K562 (cell line): Measurements from ENCODE around the gene LMBR1. TPM values are rescaled to one million over a fixed set of nuclear protein-coding genes. Genes with fewer than 3 reads are reported as not detected.
A peak's percentile ranks its signal among the peaks of the same experiment; 100 is the strongest.

ENCODE experiments used
- FOXA3 ChIP-seq, 2 experiments: fragments of 450-650 bp in 1 of 2; sonication (generic) in 1 of 2; formaldehyde crosslinking; IDR thresholded peaks in 1 of 2; conservative IDR thresholded peaks in 1 of 2; 2 replicates each; pipeline versions ENCODE4 v1.4.0 to v1.8.0; 2020 to 2022; ENCODE audit warnings: mild to moderate bottlenecking in 2 of 2, missing genetic modification reagents in 1 of 2
- ILF3 ChIP-seq: fragments of 450-650 bp; IDR thresholded peaks from 2 replicates; pipeline ENCODE4 v1.6.1; 2018; ENCODE audit warnings: antibody characterized with exemption, mild to moderate bottlenecking, moderate library complexity, borderline replicate concordance
- MAFG ChIP-seq: fragments of 450-650 bp; conservative IDR thresholded peaks from 2 replicates; pipeline ENCODE4 v1.6.1; 2016; ENCODE audit warnings: missing genetic modification characterization, missing compliant biosample characterization
- PHTF2 ChIP-seq: fragments of 250-450 bp; sonication (Bioruptor Pico); IDR thresholded peaks from 2 replicates; pipeline ENCODE4 v1.5.0; 2021; ENCODE audit warnings: mild to moderate bottlenecking
- SPI1 ChIP-seq: IDR thresholded peaks from 2 replicates; pipeline ENCODE4 v1.6.1; 2011; ENCODE audit warnings: low read depth, low read length, control low read depth, borderline replicate concordance
- WHSC1 ChIP-seq: IDR thresholded peaks from one replicate; pipeline ENCODE4 v1.6.1; 2012; ENCODE audit warnings: low read length, control low read depth, inconsistent platforms
- ZBTB7A ChIP-seq: IDR thresholded peaks from 2 replicates; pipeline ENCODE4 v1.6.1; 2011; ENCODE audit warnings: low read depth, mild to moderate bottlenecking, low read length, moderate library complexity, borderline replicate concordance; ENCODE audit not compliant: control insufficient read depth
- ZKSCAN1 ChIP-seq: fragments of 150-350 bp; IDR thresholded peaks from 2 replicates; pipeline ENCODE4 v1.6.1; 2016; ENCODE audit warnings: low read depth, low read length
- ZNF282 ChIP-seq: sonication (generic); formaldehyde crosslinking; IDR thresholded peaks from 2 replicates; pipeline ENCODE4 v1.8.1; 2023; ENCODE audit warnings: missing genetic modification reagents
- ZNF780A ChIP-seq: fragments of 250-450 bp; sonication (Bioruptor Pico); IDR thresholded peaks from 2 replicates; pipeline ENCODE4 v1.5.0; 2021; ENCODE audit warnings: mild to moderate bottlenecking
- polyA plus RNA-seq, 8 experiments: library from polyadenylated mRNA; depleted of rRNA in 4 of 8; stranded (reverse) in 5 of 8; unstranded in 3 of 8; fragments of >200 nt; fragmentation: Nextera tagmentation in 2 of 8; fragmentation: Illumina TruSeq in 1 of 8; extraction: Ambion mirVana in 2 of 8; extraction: Trizol in 1 of 8; gene quantifications; 2 replicates each; pipeline versions ENCODE4 v1.2.1 to v1.2.3, GENCODE V29; 2011 to 2014; ENCODE audit warnings: inconsistent platforms in 1 of 8, missing spikeins in 1 of 8
- total RNA-seq, 7 experiments: library from RNA; depleted of rRNA in 6 of 7; stranded (reverse); fragments of >200 nt in 6 of 7; fragmentation: Illumina TruSeq in 2 of 7; extraction: Trizol in 2 of 7; gene quantifications; 2 replicates each; pipeline versions ENCODE4 v1.2.1 to v1.2.3, GENCODE V29; 2011 to 2021; ENCODE audit warnings: low replicate concordance in 1 of 7
- TF ChIP-seq, protein P1 (sequence below): fragments of 250-450 bp; sonication (Bioruptor Pico); IDR thresholded peaks from 2 replicates; pipeline ENCODE4 v1.8.0; 2021; ENCODE audit warnings: moderate library complexity, mild to moderate bottlenecking, inconsistent platforms
- TF ChIP-seq, protein P2 (sequence below): fragments of 250-450 bp; sonication (Bioruptor Pico); IDR thresholded peaks from 2 replicates; pipeline ENCODE4 v1.8.0; 2021; ENCODE audit warnings: mild to moderate bottlenecking, moderate library complexity
- TF ChIP-seq, protein P3 (sequence below): fragments of 200-800 bp; sonication (Bioruptor generic); IDR thresholded peaks from 2 replicates; pipeline ENCODE4 v1.6.1; 2017; ENCODE audit warnings: missing genetic modification characterization, missing compliant biosample characterization
- TF ChIP-seq, protein P4 (sequence below): sonication (generic); formaldehyde crosslinking; IDR thresholded peaks from 2 replicates; pipeline ENCODE4 v1.8.0; 2023; ENCODE audit warnings: mild to moderate bottlenecking, missing genetic modification reagents
- TF ChIP-seq, protein P5 (sequence below): sonication (generic); formaldehyde crosslinking; IDR thresholded peaks from 2 replicates; pipeline ENCODE4 v1.8.1; 2023; ENCODE audit warnings: mild to moderate bottlenecking, missing genetic modification reagents
- TF ChIP-seq, protein P6 (sequence below): fragments of 450-650 bp; IDR thresholded peaks from 2 replicates; pipeline ENCODE4 v1.6.1; 2014; ENCODE audit warnings: low read depth, mild to moderate bottlenecking, moderate library complexity, borderline replicate concordance

Gene LMBR1
- total and polyA plus RNA-seq, 9 of the 15 experiments (the other 6 are each of a cell fraction or from before 2014, with no cell fraction given), result 7.7 to 90.0 (median 59.9) TPM

DNA sequence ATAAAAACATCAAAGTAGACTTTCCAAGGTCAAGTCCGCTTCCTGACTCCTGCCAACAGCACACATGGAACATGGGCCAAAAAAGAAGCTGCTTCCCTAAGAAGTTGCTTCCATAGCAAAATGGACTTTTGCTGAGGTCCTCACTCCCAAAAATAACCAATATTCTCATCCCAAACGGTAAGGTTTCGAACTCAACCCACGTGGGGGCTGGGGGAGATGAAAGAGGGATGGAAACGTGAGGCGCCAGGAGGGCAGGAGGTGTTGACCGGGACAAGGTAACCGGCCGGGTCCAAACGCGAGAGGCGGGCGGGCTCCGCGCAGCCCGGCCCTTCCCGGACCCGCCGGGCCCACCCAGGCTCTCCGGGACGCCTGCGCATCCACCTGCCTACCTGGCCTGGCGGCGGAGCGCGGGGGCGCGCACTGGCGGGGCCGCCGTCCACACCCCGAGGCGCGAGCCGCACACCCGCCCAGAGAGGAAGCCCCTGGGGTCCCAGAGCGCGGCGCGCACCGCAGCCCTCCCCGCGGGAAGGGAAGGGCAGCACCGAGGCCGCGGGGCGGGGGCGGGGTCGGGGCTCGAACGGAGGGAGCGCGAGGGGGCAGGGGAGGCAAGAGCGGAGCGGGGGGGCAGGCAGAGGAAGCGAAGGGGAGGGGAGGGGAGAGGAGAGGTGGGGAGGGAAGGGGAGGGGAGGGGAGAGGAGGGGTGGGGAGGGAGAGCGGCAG lies 742 bp downstream of the LMBR1 start (continued):
- TF ChIP-seq ILF3 (peak; percentile 43; the same call in 1 of the 2 replicates), MAFG (tag) (no peak), SPI1 (0 out of 2 replicates have a peak, but pooled peaks have one; percentile 33), ZBTB7A (peak; percentile 95; the same call in 1 of the 2 replicates), ZNF780A (no peak), WHSC1 (no peak), ZKSCAN1 (no peak), ZNF282 (no peak), PHTF2 (CRISPR knock-in tag) (no peak), FOXA3 (CRISPR knock-in tag; conservative IDR thresholded peaks at IDR 0.05 in 1 of 2, IDR thresholded peaks at IDR 0.05 in 1 of 2) (peak in 1 of 2 experiments; percentile 32; a peak in 1 of 4 replicates)
- TF ChIP-seq, protein P1, sequence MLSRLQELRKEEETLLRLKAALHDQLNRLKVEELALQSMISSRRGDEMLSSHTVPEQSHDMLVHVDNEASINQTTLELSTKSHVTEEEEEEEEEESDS (CRISPR knock-in tag), result no peak
- TF ChIP-seq, protein P2, sequence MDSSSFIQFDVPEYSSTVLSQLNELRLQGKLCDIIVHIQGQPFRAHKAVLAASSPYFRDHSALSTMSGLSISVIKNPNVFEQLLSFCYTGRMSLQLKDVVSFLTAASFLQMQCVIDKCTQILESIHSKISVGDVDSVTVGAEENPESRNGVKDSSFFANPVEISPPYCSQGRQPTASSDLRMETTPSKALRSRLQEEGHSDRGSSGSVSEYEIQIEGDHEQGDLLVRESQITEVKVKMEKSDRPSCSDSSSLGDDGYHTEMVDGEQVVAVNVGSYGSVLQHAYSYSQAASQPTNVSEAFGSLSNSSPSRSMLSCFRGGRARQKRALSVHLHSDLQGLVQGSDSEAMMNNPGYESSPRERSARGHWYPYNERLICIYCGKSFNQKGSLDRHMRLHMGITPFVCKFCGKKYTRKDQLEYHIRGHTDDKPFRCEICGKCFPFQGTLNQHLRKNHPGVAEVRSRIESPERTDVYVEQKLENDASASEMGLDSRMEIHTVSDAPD (CRISPR knock-in tag), result no peak
- TF ChIP-seq, protein P3, sequence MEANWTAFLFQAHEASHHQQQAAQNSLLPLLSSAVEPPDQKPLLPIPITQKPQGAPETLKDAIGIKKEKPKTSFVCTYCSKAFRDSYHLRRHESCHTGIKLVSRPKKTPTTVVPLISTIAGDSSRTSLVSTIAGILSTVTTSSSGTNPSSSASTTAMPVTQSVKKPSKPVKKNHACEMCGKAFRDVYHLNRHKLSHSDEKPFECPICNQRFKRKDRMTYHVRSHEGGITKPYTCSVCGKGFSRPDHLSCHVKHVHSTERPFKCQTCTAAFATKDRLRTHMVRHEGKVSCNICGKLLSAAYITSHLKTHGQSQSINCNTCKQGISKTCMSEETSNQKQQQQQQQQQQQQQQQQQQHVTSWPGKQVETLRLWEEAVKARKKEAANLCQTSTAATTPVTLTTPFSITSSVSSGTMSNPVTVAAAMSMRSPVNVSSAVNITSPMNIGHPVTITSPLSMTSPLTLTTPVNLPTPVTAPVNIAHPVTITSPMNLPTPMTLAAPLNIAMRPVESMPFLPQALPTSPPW, result peak; percentile 81; the same call in 1 of the 2 replicates
- TF ChIP-seq, protein P4, sequence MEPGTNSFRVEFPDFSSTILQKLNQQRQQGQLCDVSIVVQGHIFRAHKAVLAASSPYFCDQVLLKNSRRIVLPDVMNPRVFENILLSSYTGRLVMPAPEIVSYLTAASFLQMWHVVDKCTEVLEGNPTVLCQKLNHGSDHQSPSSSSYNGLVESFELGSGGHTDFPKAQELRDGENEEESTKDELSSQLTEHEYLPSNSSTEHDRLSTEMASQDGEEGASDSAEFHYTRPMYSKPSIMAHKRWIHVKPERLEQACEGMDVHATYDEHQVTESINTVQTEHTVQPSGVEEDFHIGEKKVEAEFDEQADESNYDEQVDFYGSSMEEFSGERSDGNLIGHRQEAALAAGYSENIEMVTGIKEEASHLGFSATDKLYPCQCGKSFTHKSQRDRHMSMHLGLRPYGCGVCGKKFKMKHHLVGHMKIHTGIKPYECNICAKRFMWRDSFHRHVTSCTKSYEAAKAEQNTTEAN (CRISPR knock-in tag), result no peak
- TF ChIP-seq, protein P5, sequence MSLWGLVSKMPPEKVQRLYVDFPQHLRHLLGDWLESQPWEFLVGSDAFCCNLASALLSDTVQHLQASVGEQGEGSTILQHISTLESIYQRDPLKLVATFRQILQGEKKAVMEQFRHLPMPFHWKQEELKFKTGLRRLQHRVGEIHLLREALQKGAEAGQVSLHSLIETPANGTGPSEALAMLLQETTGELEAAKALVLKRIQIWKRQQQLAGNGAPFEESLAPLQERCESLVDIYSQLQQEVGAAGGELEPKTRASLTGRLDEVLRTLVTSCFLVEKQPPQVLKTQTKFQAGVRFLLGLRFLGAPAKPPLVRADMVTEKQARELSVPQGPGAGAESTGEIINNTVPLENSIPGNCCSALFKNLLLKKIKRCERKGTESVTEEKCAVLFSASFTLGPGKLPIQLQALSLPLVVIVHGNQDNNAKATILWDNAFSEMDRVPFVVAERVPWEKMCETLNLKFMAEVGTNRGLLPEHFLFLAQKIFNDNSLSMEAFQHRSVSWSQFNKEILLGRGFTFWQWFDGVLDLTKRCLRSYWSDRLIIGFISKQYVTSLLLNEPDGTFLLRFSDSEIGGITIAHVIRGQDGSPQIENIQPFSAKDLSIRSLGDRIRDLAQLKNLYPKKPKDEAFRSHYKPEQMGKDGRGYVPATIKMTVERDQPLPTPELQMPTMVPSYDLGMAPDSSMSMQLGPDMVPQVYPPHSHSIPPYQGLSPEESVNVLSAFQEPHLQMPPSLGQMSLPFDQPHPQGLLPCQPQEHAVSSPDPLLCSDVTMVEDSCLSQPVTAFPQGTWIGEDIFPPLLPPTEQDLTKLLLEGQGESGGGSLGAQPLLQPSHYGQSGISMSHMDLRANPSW, result no peak
- TF ChIP-seq, protein P6, sequence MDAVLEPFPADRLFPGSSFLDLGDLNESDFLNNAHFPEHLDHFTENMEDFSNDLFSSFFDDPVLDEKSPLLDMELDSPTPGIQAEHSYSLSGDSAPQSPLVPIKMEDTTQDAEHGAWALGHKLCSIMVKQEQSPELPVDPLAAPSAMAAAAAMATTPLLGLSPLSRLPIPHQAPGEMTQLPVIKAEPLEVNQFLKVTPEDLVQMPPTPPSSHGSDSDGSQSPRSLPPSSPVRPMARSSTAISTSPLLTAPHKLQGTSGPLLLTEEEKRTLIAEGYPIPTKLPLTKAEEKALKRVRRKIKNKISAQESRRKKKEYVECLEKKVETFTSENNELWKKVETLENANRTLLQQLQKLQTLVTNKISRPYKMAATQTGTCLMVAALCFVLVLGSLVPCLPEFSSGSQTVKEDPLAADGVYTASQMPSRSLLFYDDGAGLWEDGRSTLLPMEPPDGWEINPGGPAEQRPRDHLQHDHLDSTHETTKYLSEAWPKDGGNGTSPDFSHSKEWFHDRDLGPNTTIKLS, result 0 out of 2 replicates have a peak, but pooled peaks have one; percentile 33
